Loucy (cell line): ENCODE measurements around the gene ICAM5.

ENCODE experiments used
- H2AFZ ChIP-seq: fragments of 200-600 bp; sonication (generic); 2 replicates; pipeline ENCODE4 v1.6.0; 2016; ENCODE audit warnings: antibody characterized with exemption, mild to moderate bottlenecking, low read length, moderate library complexity
- H3F3A ChIP-seq: fragments of 200-600 bp; 2 replicates; pipeline ENCODE4 v1.6.0; 2016; ENCODE audit warnings: antibody characterized with exemption, low read depth, mild to moderate bottlenecking
- H3K27me3 ChIP-seq: fragments of 200-600 bp; sonication (generic); 2 replicates; pipeline ENCODE4 v1.6.1; 2014; ENCODE audit warnings: low read length, mild to moderate bottlenecking; ENCODE audit not compliant: insufficient read depth, poor library complexity, severe bottlenecking
- H3K36me3 ChIP-seq: fragments of 200-600 bp; sonication (generic); 2 replicates; pipeline ENCODE4 v1.6.1; 2016; ENCODE audit warnings: low read length; ENCODE audit not compliant: insufficient read depth
- H3K4me1 ChIP-seq: fragments of 200-600 bp; sonication (generic); 2 replicates; pipeline ENCODE4 v1.5.1; 2014; ENCODE audit warnings: low read length, mild to moderate bottlenecking; ENCODE audit not compliant: insufficient read depth, poor library complexity, severe bottlenecking
- H3K4me2 ChIP-seq: fragments of 200-600 bp; sonication (generic); 2 replicates; pipeline ENCODE4 v1.6.0; 2014; ENCODE audit warnings: antibody characterized with exemption, low read length, low read depth, mild to moderate bottlenecking; ENCODE audit not compliant: poor library complexity, severe bottlenecking
- H3K4me3 ChIP-seq: fragments of 200-600 bp; sonication (generic); 2 replicates; pipeline ENCODE4 v1.5.1; 2014; ENCODE audit warnings: low read length, mild to moderate bottlenecking, mixed read lengths; ENCODE audit not compliant: poor library complexity, severe bottlenecking
- H3K79me2 ChIP-seq: fragments of 200-600 bp; sonication (generic); 2 replicates; pipeline ENCODE4 v1.6.1; 2014; ENCODE audit warnings: low read length; ENCODE audit not compliant: insufficient read depth
- H3K9ac ChIP-seq: fragments of 200-600 bp; sonication (generic); 2 replicates; pipeline ENCODE4 v1.6.0; 2014; ENCODE audit warnings: mild to moderate bottlenecking, low read depth, low read length, moderate library complexity; ENCODE audit not compliant: poor library complexity, severe bottlenecking
- H3K9me2 ChIP-seq: fragments of 200-600 bp; sonication (generic); replicated peaks from 2 replicates; pipeline ENCODE4 v1.6.1; 2016; ENCODE audit warnings: low read depth, low read length, mixed read lengths
- H3K9me3 ChIP-seq: fragments of 200-600 bp; sonication (generic); 2 replicates; pipeline ENCODE4 v1.6.1; 2014; ENCODE audit warnings: mild to moderate bottlenecking, antibody characterized with exemption, low read length, low read depth; ENCODE audit not compliant: insufficient read depth
- H4K20me1 ChIP-seq: fragments of 200-600 bp; sonication (generic); 2 replicates; pipeline ENCODE4 v1.6.0; 2014; ENCODE audit warnings: antibody characterized with exemption, low read length, mild to moderate bottlenecking; ENCODE audit not compliant: insufficient read depth, poor library complexity, severe bottlenecking
- CTCF ChIP-seq: fragments of 200-600 bp; sonication (generic); conservative IDR thresholded peaks from 2 replicates; pipeline ENCODE4 v1.5.1; 2014; ENCODE audit warnings: mild to moderate bottlenecking, antibody characterized with exemption, low read length
- EZH2phosphoT487 ChIP-seq: fragments of 200-600 bp; IDR thresholded peaks from 2 replicates; pipeline ENCODE4 v1.6.1; 2018; ENCODE audit warnings: antibody characterized with exemption, mild to moderate bottlenecking, moderate library complexity, borderline replicate concordance

Gene ICAM5

DNA sequence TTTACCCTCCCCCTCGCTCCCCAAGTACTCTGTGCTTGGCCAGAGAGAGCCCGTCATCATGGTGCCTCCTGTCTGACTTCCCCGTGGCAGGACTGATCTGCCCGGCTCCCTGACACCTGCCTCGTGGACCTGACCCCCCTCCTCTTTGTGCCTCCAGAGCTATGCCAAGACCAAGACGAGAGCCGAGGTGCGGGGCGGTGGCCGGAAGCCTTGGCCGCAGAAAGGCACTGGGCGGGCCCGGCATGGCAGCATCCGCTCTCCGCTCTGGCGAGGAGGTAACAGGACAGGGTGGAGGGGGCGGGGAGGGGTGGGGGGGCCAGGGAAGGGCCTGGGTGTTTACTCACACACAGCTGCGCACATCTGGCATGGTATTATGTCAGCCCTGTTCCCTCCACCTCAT is 33.2 kb upstream of the ICAM5 start:
- H3K36me3 ChIP-seq: peaks cover 19% of the 10 kb centered on the region; the same call in 1 of the 2 replicates
- H3K4me2 ChIP-seq: no peak overlapping the region
- no peaks in the 10 kb centered on the region for H3K9me2 ChIP-seq
- H4K20me1 ChIP-seq: peaks cover 12% of the 10 kb centered on the region
- no peaks in the 10 kb centered on the region for H3K27me3 ChIP-seq
- H3K9me3 ChIP-seq: no peaks in the 10 kb centered on the region
- TF ChIP-seq CTCF (no peak), EZH2phosphoT487 (no peak)
- no peak overlapping the region for H3K9ac ChIP-seq
- peaks cover 23% of the 10 kb centered on the region for H3K79me2 ChIP-seq
- peaks cover 4% of the 10 kb centered on the region for H3K4me1 ChIP-seq
- H3F3A ChIP-seq: no peaks in the 10 kb centered on the region
- no peak overlapping the region for H2AFZ ChIP-seq
- H3K4me3 ChIP-seq: no peak overlapping the region

DNA sequence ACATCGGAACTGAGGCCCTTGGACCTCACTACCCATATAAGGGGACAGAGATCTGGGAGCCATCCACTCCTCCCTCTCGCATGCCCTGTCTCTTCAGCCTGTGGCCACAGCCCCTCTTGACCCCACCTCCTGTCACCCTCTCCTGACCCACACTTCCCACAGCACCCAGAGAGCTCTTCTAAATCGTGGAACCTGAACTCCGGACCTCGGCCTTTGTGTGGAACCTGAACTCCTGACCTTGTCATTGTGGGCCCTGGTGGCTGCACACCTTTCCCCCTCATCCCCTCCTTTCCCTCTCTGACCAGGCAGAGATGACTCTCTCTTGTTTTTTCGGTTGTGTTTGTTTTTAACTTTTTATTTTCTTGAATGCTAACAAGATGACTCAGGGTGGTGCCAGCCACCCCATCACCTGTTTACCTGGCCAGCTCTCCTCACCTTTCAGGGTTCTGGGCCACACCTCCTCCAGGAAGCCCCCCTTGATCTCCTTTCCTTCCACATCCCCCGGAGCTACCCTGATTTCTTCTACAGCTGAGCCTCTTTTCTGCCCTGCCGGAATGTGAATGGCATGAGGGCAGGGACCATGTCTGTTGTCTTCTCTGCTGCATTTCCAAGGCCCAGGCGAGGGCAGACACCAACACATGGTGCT is 32.7 kb upstream of the ICAM5 start:
- Histone ChIP-seq H3F3A (no peaks in the 10 kb centered on the region), H3K9ac (no peak overlapping the region), H3K36me3 (peaks cover 19% of the 10 kb centered on the region; the same call in 1 of the 2 replicates), H4K20me1 (peaks cover 12% of the 10 kb centered on the region), H3K9me3 (no peaks in the 10 kb centered on the region), H2AFZ (no peak overlapping the region), H3K27me3 (no peaks in the 10 kb centered on the region), H3K9me2 (no peaks in the 10 kb centered on the region), H3K4me2 (no peak overlapping the region), H3K79me2 (peaks cover 23% of the 10 kb centered on the region), H3K4me3 (no peak overlapping the region), H3K4me1 (peaks cover 4% of the 10 kb centered on the region)
- TF ChIP-seq EZH2phosphoT487: no peak
- no peak for TF ChIP-seq CTCF

DNA sequence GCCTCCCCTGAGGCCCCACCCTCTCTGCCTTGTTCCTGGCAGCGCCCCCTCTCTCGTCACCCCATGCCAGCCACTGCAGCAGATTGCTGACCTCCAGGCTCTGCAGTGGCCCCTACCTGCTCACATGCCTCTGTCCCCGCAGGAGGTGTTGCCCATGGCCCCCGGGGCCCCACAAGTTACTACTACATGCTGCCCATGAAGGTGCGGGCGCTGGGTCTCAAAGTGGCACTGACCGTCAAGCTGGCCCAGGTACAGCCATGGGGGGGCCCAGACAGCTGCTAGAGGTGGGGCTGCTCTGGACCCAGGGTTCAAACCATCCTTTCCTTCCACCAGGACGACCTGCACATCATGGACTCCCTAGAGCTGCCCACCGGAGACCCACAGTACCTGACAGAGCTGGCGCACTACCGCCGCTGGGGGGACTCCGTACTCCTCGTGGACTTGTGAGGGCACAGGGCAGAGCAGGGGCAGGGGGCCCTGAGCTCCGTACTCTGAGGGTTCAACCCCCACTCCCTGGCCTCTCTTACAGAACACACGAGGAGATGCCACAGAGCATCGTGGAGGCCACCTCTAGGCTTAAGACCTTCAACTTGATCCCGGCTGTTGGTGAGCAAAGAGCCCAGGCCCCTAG is 31.6 kb upstream of the ICAM5 start:
- no peaks in the 10 kb centered on the region for H3F3A ChIP-seq
- no peak overlapping the region for H3K4me3 ChIP-seq
- no peaks in the 10 kb centered on the region for H3K9me2 ChIP-seq
- H3K36me3 ChIP-seq: peaks cover 19% of the 10 kb centered on the region; the same call in 1 of the 2 replicates
- no peaks in the 10 kb centered on the region for H3K9me3 ChIP-seq
- H3K9ac ChIP-seq: no peak overlapping the region
- H2AFZ ChIP-seq: no peak overlapping the region
- H3K27me3 ChIP-seq: no peaks in the 10 kb centered on the region
- no peaks in the 10 kb centered on the region for H3K4me1 ChIP-seq
- H3K4me2 ChIP-seq: no peak overlapping the region
- peaks cover 13% of the 10 kb centered on the region; the same call in 1 of the 2 replicates for H3K79me2 ChIP-seq
- TF ChIP-seq CTCF: no peak
- TF ChIP-seq EZH2phosphoT487: no peak
- H4K20me1 ChIP-seq: peaks cover 5% of the 10 kb centered on the region
